ENCODE data around the gene VGLL1. TPM values are rescaled to one million over a fixed set of nuclear protein-coding genes. Genes with fewer than 3 reads are reported as not detected.

Gene VGLL1
- total and polyA plus RNA-seq, 2 experiments from 2014 or later: not detected

- 11 to 63% methylated on average over 1 of the region's 1 CpG for WGBS, 2 experiments (ENCODE audit: low coverage in 1 of 2, low lambda C conversion rate in 2 of 2, missing lambda C conversion rate in 2 of 2)
- DNase-seq: peak; percentile 12
- H3K36me3 ChIP-seq (ENCODE audit: low read depth): no peaks in the 10 kb centered on the region
These were observed 56.0 kb downstream of the VGLL1 start for GRCh38 chrX:136588036-136588435.

GRCh38 chrX:136589966-136590365 lies 58.0 kb downstream of the VGLL1 start:
- Histone ChIP-seq H3F3A (ENCODE audit: insufficient read depth) (no peaks in the 10 kb centered on the region), H3K4me2 (ENCODE audit: unreplicated experiment) (peak overlapping the region; percentile 9), H3K9me3 (ENCODE audit: low read depth) (no peaks in the 10 kb centered on the region), H3K9me2 (ENCODE audit: insufficient read depth) (no peaks in the 10 kb centered on the region), H3K79me2 (ENCODE audit: insufficient read depth) (no peaks in the 10 kb centered on the region), H3K9ac (no peak overlapping the region), H3K36me3 (ENCODE audit: low read depth) (no peaks in the 10 kb centered on the region), H3K27ac (peak overlapping the region; percentile 51), H2AFZ (no peak overlapping the region), H3K4me3 (no peak overlapping the region), H4K20me1 (ENCODE audit: insufficient read depth) (no peaks in the 10 kb centered on the region), H3K4me1 (ENCODE audit: insufficient read depth) (peaks cover 8% of the 10 kb centered on the region; the same call in 1 of the 2 replicates), H3K27me3 (replicated peaks; ENCODE audit: insufficient read depth) (no peaks in the 10 kb centered on the region)
- in situ Hi-C loops (cut with MboI): no loop called here
- DNase-seq: peak; percentile 58
- TF ChIP-seq EZH2phosphoT487 (IDR thresholded peaks at IDR 0.05; ENCODE audit: insufficient read depth, low read depth): no peak
- no peak for TF ChIP-seq EZH2 (IDR thresholded peaks at IDR 0.05; ENCODE audit: insufficient read depth, poor library complexity, severe bottlenecking)
- 57 to 65% methylated on average over 3 of the region's 3 CpGs for WGBS, 2 experiments (ENCODE audit: low coverage in 1 of 2, low lambda C conversion rate in 2 of 2, missing lambda C conversion rate in 2 of 2)

More at GRCh38 chrX:136588036-136588435, 56.0 kb downstream of the VGLL1 start:
- H3F3A ChIP-seq (ENCODE audit: insufficient read depth): no peaks in the 10 kb centered on the region
- in situ Hi-C loops (cut with MboI): no loop called here
- no peak overlapping the region for H3K9ac ChIP-seq
- no peaks in the 10 kb centered on the region for H3K9me3 ChIP-seq (ENCODE audit: low read depth)
- no peak overlapping the region for H3K4me2 ChIP-seq (ENCODE audit: unreplicated experiment)
- no peak overlapping the region for H2AFZ ChIP-seq
- peaks cover 8% of the 10 kb centered on the region; the same call in 1 of the 2 replicates for H3K4me1 ChIP-seq (ENCODE audit: insufficient read depth)
- H4K20me1 ChIP-seq (ENCODE audit: insufficient read depth): no peaks in the 10 kb centered on the region
- no peak for TF ChIP-seq EZH2 (IDR thresholded peaks at IDR 0.05; ENCODE audit: insufficient read depth, poor library complexity, severe bottlenecking)
- no peak for TF ChIP-seq EZH2phosphoT487 (IDR thresholded peaks at IDR 0.05; ENCODE audit: insufficient read depth, low read depth)
- H3K27ac ChIP-seq: no peak overlapping the region
- no peaks in the 10 kb centered on the region for H3K79me2 ChIP-seq (ENCODE audit: insufficient read depth)
- no peaks in the 10 kb centered on the region for H3K9me2 ChIP-seq (ENCODE audit: insufficient read depth)
- no peaks in the 10 kb centered on the region for H3K27me3 ChIP-seq (replicated peaks; ENCODE audit: insufficient read depth)
- H3K4me3 ChIP-seq: no peak overlapping the region

GRCh38 chrX:136597356-136597755 lies 65.3 kb downstream of the VGLL1 start:
- H4K20me1 ChIP-seq (ENCODE audit: insufficient read depth): no peaks in the 10 kb centered on the region
- H3K4me3 ChIP-seq: no peak overlapping the region
- H3K9me2 ChIP-seq (ENCODE audit: insufficient read depth): no peaks in the 10 kb centered on the region
- no peak overlapping the region for H3K9ac ChIP-seq
- no peak for DNase-seq
- no peaks in the 10 kb centered on the region for H3K4me1 ChIP-seq (ENCODE audit: insufficient read depth)
- H3K27me3 ChIP-seq (replicated peaks; ENCODE audit: insufficient read depth): no peaks in the 10 kb centered on the region
- no peak overlapping the region for H2AFZ ChIP-seq
- no peaks in the 10 kb centered on the region for H3K79me2 ChIP-seq (ENCODE audit: insufficient read depth)
- no peaks in the 10 kb centered on the region for H3K9me3 ChIP-seq (ENCODE audit: low read depth)
- H3K27ac ChIP-seq: no peak overlapping the region
- H3K36me3 ChIP-seq (ENCODE audit: low read depth): no peaks in the 10 kb centered on the region
- no peaks in the 10 kb centered on the region for H3F3A ChIP-seq (ENCODE audit: insufficient read depth)
- no peak overlapping the region for H3K4me2 ChIP-seq (ENCODE audit: unreplicated experiment)
- 50 to 74% methylated on average over 2 of the region's 2 CpGs for WGBS, 2 experiments (ENCODE audit: low coverage in 1 of 2, low lambda C conversion rate in 2 of 2, missing lambda C conversion rate in 2 of 2)
- in situ Hi-C loops (cut with MboI): no loop called here
- TF ChIP-seq EZH2 (IDR thresholded peaks at IDR 0.05; ENCODE audit: insufficient read depth, poor library complexity, severe bottlenecking) (no peak), EZH2phosphoT487 (IDR thresholded peaks at IDR 0.05; ENCODE audit: insufficient read depth, low read depth) (no peak)

GRCh38 chrX:136597954-136598353 lies 65.9 kb downstream of the VGLL1 start:
- Histone ChIP-seq H3K4me2 (ENCODE audit: unreplicated experiment) (no peak overlapping the region), H2AFZ (no peak overlapping the region), H3K27ac (no peak overlapping the region), H3K9me2 (ENCODE audit: insufficient read depth) (no peaks in the 10 kb centered on the region), H3K4me1 (ENCODE audit: insufficient read depth) (no peaks in the 10 kb centered on the region), H3K79me2 (ENCODE audit: insufficient read depth) (no peaks in the 10 kb centered on the region), H3K9me3 (ENCODE audit: low read depth) (no peaks in the 10 kb centered on the region), H3K36me3 (ENCODE audit: low read depth) (no peaks in the 10 kb centered on the region), H3F3A (ENCODE audit: insufficient read depth) (no peaks in the 10 kb centered on the region), H3K27me3 (replicated peaks; ENCODE audit: insufficient read depth) (no peaks in the 10 kb centered on the region), H4K20me1 (ENCODE audit: insufficient read depth) (no peaks in the 10 kb centered on the region), H3K4me3 (no peak overlapping the region), H3K9ac (no peak overlapping the region)
- TF ChIP-seq EZH2phosphoT487 (IDR thresholded peaks at IDR 0.05; ENCODE audit: insufficient read depth, low read depth) (no peak), EZH2 (IDR thresholded peaks at IDR 0.05; ENCODE audit: insufficient read depth, poor library complexity, severe bottlenecking) (no peak)
- in situ Hi-C loops (cut with MboI): no loop called here
- DNase-seq: no peak

- Histone ChIP-seq H3F3A (ENCODE audit: insufficient read depth) (no peaks in the 10 kb centered on the region), H3K27me3 (replicated peaks; ENCODE audit: insufficient read depth) (no peaks in the 10 kb centered on the region), H3K9me2 (ENCODE audit: insufficient read depth) (no peaks in the 10 kb centered on the region), H3K4me1 (ENCODE audit: insufficient read depth) (no peaks in the 10 kb centered on the region), H3K9ac (no peak overlapping the region), H3K4me3 (no peak overlapping the region), H4K20me1 (ENCODE audit: insufficient read depth) (no peaks in the 10 kb centered on the region), H3K4me2 (ENCODE audit: unreplicated experiment) (no peak overlapping the region), H3K9me3 (ENCODE audit: low read depth) (no peaks in the 10 kb centered on the region), H3K79me2 (ENCODE audit: insufficient read depth) (no peaks in the 10 kb centered on the region), H3K27ac (no peak overlapping the region), H2AFZ (no peak overlapping the region), H3K36me3 (ENCODE audit: low read depth) (no peaks in the 10 kb centered on the region)
- in situ Hi-C loops (cut with MboI): no loop called here
- TF ChIP-seq EZH2 (IDR thresholded peaks at IDR 0.05; ENCODE audit: insufficient read depth, poor library complexity, severe bottlenecking) (no peak), EZH2phosphoT487 (IDR thresholded peaks at IDR 0.05; ENCODE audit: insufficient read depth, low read depth) (no peak)
- 19 to 49% methylated on average over 4 to 8 of the region's 8 CpGs for WGBS, 2 experiments (ENCODE audit: low coverage in 1 of 2, low lambda C conversion rate in 2 of 2, missing lambda C conversion rate in 2 of 2)
- no peak for DNase-seq
These were observed 66.6 kb downstream of the VGLL1 start for GRCh38 chrX:136598631-136599030.
